CD8-positive, alpha-beta memory T cell (primary cell): ENCODE data around the gene NACC2. TPM values are rescaled to one million over a fixed set of nuclear protein-coding genes. Genes with fewer than 3 reads are reported as not detected.

ENCODE experiments used
- CTCF ChIA-PET: fragments of 350-600 bp; sonication (Branson Sonifier 250); formaldehyde crosslinking; loops from one replicate; lab custom pipeline; 2021; ENCODE audit warnings: antibody characterized with exemption; lab: Charles Lee
- POLR2A ChIA-PET: fragments of 350-600 bp; sonication (Branson Sonifier 250); formaldehyde crosslinking; loops from one replicate; lab custom pipeline; 2021; ENCODE audit warnings: antibody characterized with exemption; lab: Charles Lee
- DNase-seq, 5 donors: peaks; one replicate each; pipeline versions ENCODE4 v3.0.0 to v3.0.0-alpha.2; 2020 to 2022; ENCODE audit warnings: mixed read lengths in 1 of 5
- H3K27ac ChIP-seq: one replicate; pipeline ENCODE4 v1.7.0; 2013; ENCODE audit warnings: low read depth, mild to moderate bottlenecking, low read length, moderate library complexity
- H3K27me3 ChIP-seq: 2 replicates; pipeline ENCODE4 v1.7.0; 2013; ENCODE audit warnings: low read length, mild to moderate bottlenecking; ENCODE audit not compliant: insufficient read depth, poor library complexity, severe bottlenecking
- H3K36me3 ChIP-seq: 2 replicates; pipeline ENCODE4 v1.7.0; 2013; ENCODE audit warnings: mild to moderate bottlenecking, low read length, moderate library complexity; ENCODE audit not compliant: insufficient read depth
- H3K4me1 ChIP-seq: 2 replicates; pipeline ENCODE4 v1.7.0; 2013; ENCODE audit warnings: mild to moderate bottlenecking, low read length, moderate library complexity; ENCODE audit not compliant: insufficient read depth
- H3K4me3 ChIP-seq: 2 replicates; pipeline ENCODE4 v1.7.0; 2013; ENCODE audit warnings: mild to moderate bottlenecking, low read length
- H3K9me3 ChIP-seq: 2 replicates; pipeline ENCODE4 v1.7.0; 2013; ENCODE audit warnings: mild to moderate bottlenecking, low read length
- H3K27ac Mint-ChIP-seq, 8 donors: one replicate each; pipeline ENCODE4 v1.8.0; 2020 to 2021; ENCODE audit warnings: mixed read lengths in 8 of 8, mild to moderate bottlenecking in 6 of 8, inconsistent platforms in 3 of 8, moderate library complexity in 3 of 8
- H3K27me3 Mint-ChIP-seq, 2 donors: one replicate each; pipeline ENCODE4 v1.8.0; 2020 to 2021; ENCODE audit warnings: mixed read lengths in 2 of 2, mild to moderate bottlenecking in 1 of 2, moderate library complexity in 1 of 2
- H3K36me3 Mint-ChIP-seq, 3 donors: one replicate each; pipeline ENCODE4 v1.8.0; 2020 to 2021; ENCODE audit warnings: mixed read lengths in 3 of 3, inconsistent platforms in 1 of 3, mild to moderate bottlenecking in 1 of 3
- H3K4me1 Mint-ChIP-seq, 3 donors: one replicate each; pipeline ENCODE4 v1.8.0; 2020 to 2021; ENCODE audit warnings: mixed read lengths in 3 of 3, inconsistent platforms in 1 of 3, mild to moderate bottlenecking in 1 of 3
- H3K4me3 Mint-ChIP-seq, 7 donors: one replicate each; pipeline ENCODE4 v1.8.0; 2020 to 2021; ENCODE audit warnings: mixed read lengths in 7 of 7, mild to moderate bottlenecking in 6 of 7, moderate library complexity in 4 of 7, inconsistent platforms in 2 of 7
- H3K9me3 Mint-ChIP-seq, 5 donors: one replicate each; pipeline ENCODE4 v1.8.0; 2020 to 2022; ENCODE audit warnings: mixed read lengths in 5 of 5, mild to moderate bottlenecking in 3 of 5, moderate library complexity in 2 of 5, inconsistent platforms in 1 of 5
- polyA plus RNA-seq: library from polyadenylated mRNA; unstranded; fragments of 300-500 nt; fragmentation: Illumina TruSeq; gene quantifications from one replicate; pipeline ENCODE4 v1.2.3, GENCODE V29; 2021
- total RNA-seq, 2 experiments: library from RNA; stranded (reverse); gene quantifications; one replicate each; pipeline ENCODE4 v1.2.3, GENCODE V29; 2021

The NACC2 gene
- total and polyA plus RNA-seq, 3 experiments from 2014 or later: 2.9 to 9.1 (median 9.0) TPM

DNA sequence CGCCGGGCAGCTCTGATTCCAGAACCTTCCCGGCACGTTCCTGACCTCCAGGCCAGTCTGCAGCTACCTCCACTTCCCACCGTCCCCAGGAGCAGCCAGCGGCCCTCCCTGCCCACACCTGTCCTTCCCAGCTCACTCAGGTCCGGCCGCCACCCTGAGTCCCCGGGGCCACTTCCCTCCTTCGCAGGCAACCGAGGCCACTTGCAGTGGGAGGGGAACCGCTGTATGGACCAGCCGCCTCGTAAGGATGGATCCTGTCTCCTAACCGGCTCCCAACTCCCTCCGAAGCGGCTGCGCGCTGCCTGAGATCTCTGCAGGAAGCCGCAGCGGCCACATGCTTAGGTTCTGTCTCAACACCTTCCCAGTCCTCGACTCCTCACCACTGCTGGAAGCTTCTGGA lies 16.1 kb upstream of the NACC2 start:
- Histone ChIP-seq H3K9me3 (no peaks in the 10 kb centered on the region), H3K4me1 (peaks cover 88% of the 10 kb centered on the region), H3K27ac (no peak overlapping the region), H3K27me3 (no peaks in the 10 kb centered on the region), H3K36me3 (no peaks in the 10 kb centered on the region), H3K4me3 (no peak overlapping the region)
- peaks cover 50 to 80% (median 52%) of the 10 kb centered on the region in 3 donors for H3K4me1 Mint-ChIP-seq
- ChIA-PET CTCF (no interaction called here), POLR2A (no interaction called here)
- peak overlapping the region in 5 of 8 donors; percentile 15 to 64 (median 36) for H3K27ac Mint-ChIP-seq
- DNase-seq: no peak
- H3K27me3 Mint-ChIP-seq: no peaks in the 10 kb centered on the region
- H3K36me3 Mint-ChIP-seq: peaks cover 0 to 10% (median 1%) of the 10 kb centered on the region in 3 donors
- no peaks in the 10 kb centered on the region for H3K9me3 Mint-ChIP-seq
- H3K4me3 Mint-ChIP-seq: peak overlapping the region in 5 of 7 donors; percentile 20 to 75 (median 54)

GRCh38 chr9:136110082-136111061 lies 15.3 kb upstream of the NACC2 start:
- peak in 3 of 5 donors; percentile 14 to 68 (median 31) for DNase-seq
- Histone ChIP-seq H3K4me1 (peaks cover 93% of the 10 kb centered on the region), H3K4me3 (peak overlapping the region; percentile 63), H3K9me3 (no peaks in the 10 kb centered on the region), H3K27ac (peak overlapping the region; percentile 61), H3K36me3 (no peaks in the 10 kb centered on the region), H3K27me3 (no peaks in the 10 kb centered on the region)
- H3K4me3 Mint-ChIP-seq: peak overlapping the region; percentile 72 to 96 (median 84)
- H3K36me3 Mint-ChIP-seq: peaks cover 0 to 8% (median 1%) of the 10 kb centered on the region in 3 donors
- POLR2A ChIA-PET: interaction anchor here (0.6 to 4.5 kb wide), 6 partner anchors 8 to 203 kb away, joined by 3 to 59 read pairs (median 4); partner anchors contain the start of genes CAMSAP1, NACC2 and TMEM250
- H3K27ac Mint-ChIP-seq: peak overlapping the region; percentile 21 to 92 (median 81)
- CTCF ChIA-PET: interaction anchor here (1.0 to 2.1 kb wide), 6 partner anchors 9 to 143 kb away, joined by 3 to 16 read pairs (median 7); no protein-coding TSS in a partner anchor
- H3K4me1 Mint-ChIP-seq: peaks cover 57 to 87% (median 57%) of the 10 kb centered on the region in 3 donors
- no peaks in the 10 kb centered on the region for H3K9me3 Mint-ChIP-seq
- no peaks in the 10 kb centered on the region for H3K27me3 Mint-ChIP-seq

DNA sequence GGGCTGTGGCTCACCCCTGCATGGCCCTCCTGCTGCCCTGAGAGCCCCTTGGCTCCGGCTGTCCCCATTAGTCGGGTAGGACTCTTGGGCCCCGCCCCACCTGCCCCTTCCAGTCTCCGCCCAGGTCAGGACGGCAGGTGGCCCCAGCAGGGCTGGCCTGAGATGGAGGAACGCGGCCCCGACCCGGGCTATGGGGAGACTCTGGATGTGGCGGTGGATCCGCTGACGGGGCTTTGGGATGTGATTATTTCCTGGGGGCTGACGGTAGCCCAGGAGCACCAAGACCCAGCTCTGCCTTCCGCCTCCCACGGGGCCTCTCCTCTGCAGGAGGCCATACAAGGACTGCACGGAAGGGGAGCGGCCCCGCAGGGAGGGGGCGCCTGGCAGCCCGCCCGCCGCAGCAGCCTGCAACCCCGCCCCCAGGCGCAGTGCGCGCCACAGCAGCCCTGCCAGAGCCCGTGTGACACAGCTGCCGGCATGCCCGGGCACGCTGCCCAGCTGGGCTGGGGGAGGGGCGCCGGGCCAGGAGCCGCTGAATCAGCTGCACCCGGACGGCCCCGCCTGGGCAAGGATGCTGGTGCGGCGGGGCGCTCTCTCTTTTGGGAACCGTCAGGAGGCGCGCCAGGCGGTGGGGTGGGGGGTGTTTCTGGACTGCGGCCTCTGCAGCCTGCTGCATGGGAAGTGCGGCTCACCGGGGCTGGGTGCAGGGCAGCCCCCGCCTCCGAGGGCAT lies 14.4 kb upstream of the NACC2 start:
- Histone ChIP-seq H3K9me3 (no peaks in the 10 kb centered on the region), H3K27ac (peak overlapping the region; percentile 61), H3K4me1 (peaks cover 88% of the 10 kb centered on the region), H3K27me3 (no peaks in the 10 kb centered on the region), H3K36me3 (no peaks in the 10 kb centered on the region), H3K4me3 (peak overlapping the region; percentile 63)
- H3K9me3 Mint-ChIP-seq: no peaks in the 10 kb centered on the region
- DNase-seq: peak; percentile 87 to 95 (median 91)
- peaks cover 55 to 84% (median 57%) of the 10 kb centered on the region in 3 donors for H3K4me1 Mint-ChIP-seq
- ChIA-PET POLR2A (interaction anchor here (0.6 to 4.5 kb wide), 7 partner anchors 8 to 856 kb away, joined by 3 to 59 read pairs (median 4); partner anchors contain the start of genes CAMSAP1, NACC2 and TMEM250), CTCF (interaction anchor here (1.0 to 2.1 kb wide), 8 partner anchors 8 to 142 kb away, joined by 3 to 16 read pairs (median 6); no protein-coding TSS in a partner anchor)
- H3K4me3 Mint-ChIP-seq: peak overlapping the region; percentile 82 to 96 (median 86)
- H3K36me3 Mint-ChIP-seq: peaks cover 0 to 2% (median 0%) of the 10 kb centered on the region in 3 donors
- H3K27ac Mint-ChIP-seq: peak overlapping the region; percentile 80 to 98 (median 88)
- no peaks in the 10 kb centered on the region for H3K27me3 Mint-ChIP-seq

DNA sequence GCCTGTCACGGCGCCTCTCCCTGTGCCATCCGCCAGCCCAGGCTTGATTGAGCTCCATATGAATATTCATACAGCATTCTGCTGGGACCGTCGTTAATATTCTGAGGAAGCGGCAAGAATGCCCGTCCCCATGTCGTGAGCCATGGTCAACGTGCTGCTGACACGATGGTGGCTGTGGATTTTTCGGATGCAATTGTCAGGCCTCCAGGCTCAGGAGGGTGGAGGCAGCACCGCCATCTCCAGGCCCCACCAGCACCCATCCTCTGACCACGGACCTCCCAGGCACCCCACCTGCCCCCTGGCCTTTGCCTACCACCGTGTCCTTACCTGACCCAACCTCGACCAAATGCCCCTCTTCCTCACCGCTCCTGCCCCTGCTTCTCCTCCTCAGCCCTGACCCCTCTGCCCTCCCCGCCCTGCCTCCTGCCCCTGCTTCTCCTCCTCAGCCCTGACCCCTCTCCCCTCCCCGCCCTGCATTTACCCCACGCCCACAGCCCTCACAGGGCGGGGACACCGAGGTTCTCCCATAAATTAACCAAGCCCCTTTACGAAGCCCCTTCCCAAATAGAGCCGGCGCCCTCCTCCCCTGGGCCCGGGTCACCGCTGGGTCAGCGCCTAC lies 13.7 kb upstream of the NACC2 start:
- Mint-ChIP-seq H3K4me1 (peaks cover 52 to 85% (median 55%) of the 10 kb centered on the region in 3 donors), H3K4me3 (peak overlapping the region; percentile 82 to 93 (median 86)), H3K36me3 (no peaks in the 10 kb centered on the region), H3K27ac (peak overlapping the region; percentile 8 to 94 (median 64)), H3K9me3 (no peaks in the 10 kb centered on the region), H3K27me3 (no peaks in the 10 kb centered on the region)
- Histone ChIP-seq H3K4me3 (peak overlapping the region; percentile 63), H3K36me3 (no peaks in the 10 kb centered on the region), H3K27me3 (no peaks in the 10 kb centered on the region), H3K27ac (peak overlapping the region; percentile 61), H3K9me3 (no peaks in the 10 kb centered on the region), H3K4me1 (peaks cover 80% of the 10 kb centered on the region)
- no peak for DNase-seq
- CTCF ChIA-PET: interaction anchor here (1.0 to 2.1 kb wide), 8 partner anchors 8 to 142 kb away, joined by 3 to 16 read pairs (median 6); no protein-coding TSS in a partner anchor
- POLR2A ChIA-PET: interaction anchor here (1.0 to 4.5 kb wide), 4 partner anchors 9 to 202 kb away, joined by 3 to 59 read pairs (median 10); partner anchors contain the start of genes CAMSAP1, NACC2 and TMEM250

DNA sequence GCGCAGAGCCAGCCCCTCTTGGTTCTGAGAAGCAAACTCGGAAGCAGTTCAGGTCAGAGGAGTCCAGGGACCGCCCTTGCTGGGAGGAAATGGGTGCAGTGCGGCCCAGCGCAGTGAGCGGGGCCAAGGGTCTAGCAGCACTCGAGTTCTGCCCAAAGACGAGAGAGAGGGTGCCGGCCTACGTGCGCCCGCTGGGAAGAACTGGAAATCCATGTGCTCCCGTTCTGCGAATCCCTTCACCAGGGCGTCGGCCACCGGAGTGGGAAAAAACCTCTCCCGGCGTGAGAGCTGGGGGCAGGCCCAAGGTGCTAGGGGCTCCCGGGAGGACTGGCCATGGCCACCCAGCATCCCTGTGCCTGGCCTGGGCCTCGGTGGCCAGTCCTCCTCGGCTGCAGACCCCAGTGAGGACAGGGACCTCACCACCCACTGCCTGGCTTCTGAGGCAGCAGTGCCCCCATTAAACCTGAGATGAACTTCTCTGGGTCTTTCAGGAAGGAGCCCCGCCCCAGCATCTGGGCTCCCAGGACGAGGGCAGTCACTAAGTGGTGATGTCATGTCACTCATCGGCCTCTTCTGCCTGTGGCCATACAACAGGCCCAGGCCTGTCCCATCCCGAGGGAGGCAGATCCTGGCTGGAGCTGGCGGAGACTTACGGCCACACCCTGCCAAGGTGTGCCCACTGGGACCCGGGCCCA lies 13.0 kb upstream of the NACC2 start:
- H3K4me3 Mint-ChIP-seq: peak overlapping the region; percentile 82 to 93 (median 86)
- no peak overlapping the region for H3K4me3 ChIP-seq
- H3K36me3 ChIP-seq: no peaks in the 10 kb centered on the region
- no peaks in the 10 kb centered on the region for H3K27me3 Mint-ChIP-seq
- peaks cover 73% of the 10 kb centered on the region for H3K4me1 ChIP-seq
- DNase-seq: no peak
- peak overlapping the region; percentile 61 for H3K27ac ChIP-seq
- no peaks in the 10 kb centered on the region for H3K36me3 Mint-ChIP-seq
- CTCF ChIA-PET: interaction anchor here (1.4 to 2.1 kb wide), 5 partner anchors 9 to 141 kb away, joined by 4 to 8 read pairs (median 5); partner anchors contain the start of gene TMEM250
- no peaks in the 10 kb centered on the region for H3K9me3 ChIP-seq
- POLR2A ChIA-PET: interaction anchor here (1.5 to 4.5 kb wide), 2 partner anchors 10 to 12 kb away, joined by 7 to 59 read pairs; partner anchors contain the start of gene NACC2
- H3K4me1 Mint-ChIP-seq: peaks cover 47 to 79% (median 48%) of the 10 kb centered on the region in 3 donors
- no peaks in the 10 kb centered on the region for H3K9me3 Mint-ChIP-seq
- H3K27ac Mint-ChIP-seq: peak overlapping the region; percentile 87 to 98 (median 92)
- H3K27me3 ChIP-seq: no peaks in the 10 kb centered on the region

- no peaks in the 10 kb centered on the region for H3K9me3 Mint-ChIP-seq
These were observed 12.3 kb upstream of the NACC2 start for GRCh38 chr9:136107155-136107952.

More at GRCh38 chr9:136107155-136107952, 12.3 kb upstream of the NACC2 start:
- ChIA-PET CTCF (interaction anchor here (0.8 to 1.7 kb wide), 7 partner anchors 9 to 140 kb away, joined by 3 to 9 read pairs (median 5); partner anchors contain the start of gene TMEM250), POLR2A (interaction anchor here (0.6 to 4.5 kb wide), 3 partner anchors 11 to 193 kb away, joined by 7 to 59 read pairs (median 10); partner anchors contain the start of gene NACC2)
- H3K27ac ChIP-seq: peak overlapping the region; percentile 61
- peaks cover 66% of the 10 kb centered on the region for H3K4me1 ChIP-seq
- no peaks in the 10 kb centered on the region for H3K36me3 Mint-ChIP-seq
- H3K27me3 ChIP-seq: no peaks in the 10 kb centered on the region
- peak overlapping the region; percentile 75 to 93 (median 82) for H3K4me3 Mint-ChIP-seq
- DNase-seq: peak; percentile 58 to 78 (median 64)
- no peaks in the 10 kb centered on the region for H3K9me3 ChIP-seq
- H3K36me3 ChIP-seq: no peaks in the 10 kb centered on the region
- H3K27ac Mint-ChIP-seq: peak overlapping the region; percentile 87 to 98 (median 92)
- peaks cover 43 to 71% (median 44%) of the 10 kb centered on the region in 3 donors for H3K4me1 Mint-ChIP-seq
- H3K27me3 Mint-ChIP-seq: no peaks in the 10 kb centered on the region
- peak overlapping the region; percentile 34 for H3K4me3 ChIP-seq
